ENCODE results near the gene HEMK1. TPM values are rescaled to one million over a fixed set of nuclear protein-coding genes. Genes with fewer than 3 reads are reported as not detected.
A peak's percentile ranks its signal among the peaks of the same experiment; 100 is the strongest.

Gene HEMK1
- total RNA-seq, 4 donors from 2014 or later: 7.3 to 11.6 (median 7.9) TPM

DNA sequence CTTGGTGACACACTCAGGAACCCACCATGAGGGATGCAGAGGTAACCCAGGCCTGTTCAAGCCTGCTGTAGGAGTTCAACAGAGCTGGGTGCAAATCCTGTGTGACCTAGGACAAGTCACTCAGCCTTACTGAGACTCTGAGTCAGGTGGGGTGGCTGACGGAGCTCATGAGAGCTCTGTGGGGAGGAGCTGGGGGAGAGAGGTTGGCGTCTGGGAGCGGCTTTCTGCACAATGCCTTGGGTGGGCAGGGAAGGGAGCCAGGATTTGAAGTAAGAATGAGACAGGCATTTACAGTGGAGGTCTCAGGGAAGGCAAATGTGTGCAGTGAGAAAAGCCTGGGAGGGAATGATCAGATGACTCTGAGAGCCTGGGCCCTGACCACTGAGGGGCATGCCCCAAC lies 20.1 kb upstream of the HEMK1 start:
- no peak overlapping the region for H3K4me3 ChIP-seq
- no peak overlapping the region for H3K27ac ChIP-seq
- in situ Hi-C loops (cut with MboI; ENCODE audit: low pct_ligation_motif_present in 1 of 4, low pct_unique_long_range_greater_than_20kb in 1 of 4, low sequenced_read_pairs in 3 of 4) (loop anchor here in 2 of 4 donors (10.0 kb wide), 1 partner anchor 114 kb away; no protein-coding TSS in a partner anchor), intact Hi-C loops (cut with DNase I; ENCODE audit: low total_unique reads) (loop anchor here (10.0 kb wide), 3 partner anchors 114 to 204 kb away; partner anchors contain the start of genes RASSF1 and ZMYND10)
- H3K4me1 ChIP-seq: no peaks in the 10 kb centered on the region
- no peak for DNase-seq
- 94% methylated on average over 3 of the region's 3 CpGs; no CpG with 5 or more reads in 1 of the 2 donors for WGBS, 2 donors (ENCODE audit: low coverage in 1 of 2)
- H3K36me3 ChIP-seq: no peaks in the 10 kb centered on the region
- no peaks in the 10 kb centered on the region for H3K9me3 ChIP-seq
- TF ChIP-seq, protein P1, sequence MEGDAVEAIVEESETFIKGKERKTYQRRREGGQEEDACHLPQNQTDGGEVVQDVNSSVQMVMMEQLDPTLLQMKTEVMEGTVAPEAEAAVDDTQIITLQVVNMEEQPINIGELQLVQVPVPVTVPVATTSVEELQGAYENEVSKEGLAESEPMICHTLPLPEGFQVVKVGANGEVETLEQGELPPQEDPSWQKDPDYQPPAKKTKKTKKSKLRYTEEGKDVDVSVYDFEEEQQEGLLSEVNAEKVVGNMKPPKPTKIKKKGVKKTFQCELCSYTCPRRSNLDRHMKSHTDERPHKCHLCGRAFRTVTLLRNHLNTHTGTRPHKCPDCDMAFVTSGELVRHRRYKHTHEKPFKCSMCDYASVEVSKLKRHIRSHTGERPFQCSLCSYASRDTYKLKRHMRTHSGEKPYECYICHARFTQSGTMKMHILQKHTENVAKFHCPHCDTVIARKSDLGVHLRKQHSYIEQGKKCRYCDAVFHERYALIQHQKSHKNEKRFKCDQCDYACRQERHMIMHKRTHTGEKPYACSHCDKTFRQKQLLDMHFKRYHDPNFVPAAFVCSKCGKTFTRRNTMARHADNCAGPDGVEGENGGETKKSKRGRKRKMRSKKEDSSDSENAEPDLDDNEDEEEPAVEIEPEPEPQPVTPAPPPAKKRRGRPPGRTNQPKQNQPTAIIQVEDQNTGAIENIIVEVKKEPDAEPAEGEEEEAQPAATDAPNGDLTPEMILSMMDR (IDR thresholded peaks at IDR 0.05): no peak
- no peaks in the 10 kb centered on the region for H3K27me3 ChIP-seq

DNA sequence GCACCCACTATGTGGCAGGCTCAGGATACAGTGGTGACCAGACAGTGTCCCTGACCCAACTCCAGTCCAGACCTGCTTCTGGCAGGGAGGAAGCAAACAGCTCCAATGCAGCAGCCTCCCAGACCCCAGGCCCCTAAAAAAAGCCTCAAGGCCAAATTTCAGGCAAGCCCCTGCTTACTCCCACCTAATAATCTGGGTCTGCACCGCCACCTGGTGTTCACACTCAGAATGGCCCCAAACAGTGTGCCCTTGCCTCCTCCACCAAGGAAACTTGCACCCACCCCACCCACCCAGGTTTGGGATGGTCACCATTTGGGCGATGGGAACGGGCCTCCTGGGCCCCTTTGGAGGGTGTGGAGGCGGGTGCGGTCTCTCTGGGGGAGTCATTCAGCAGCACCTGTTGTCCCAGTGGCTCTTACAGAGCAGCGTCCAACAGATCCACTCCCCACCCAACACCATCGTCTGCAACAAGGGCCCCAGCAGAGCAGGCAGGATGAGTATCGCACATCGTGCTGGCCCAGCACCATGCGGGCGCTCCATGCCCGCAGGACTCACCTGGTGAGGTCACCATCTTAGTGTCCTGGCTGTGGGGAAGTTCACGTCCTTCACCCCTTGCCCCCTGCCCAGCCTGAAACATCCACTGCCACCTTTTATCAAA lies 19.1 kb upstream of the HEMK1 start:
- Histone ChIP-seq H3K27me3 (peaks cover 4% of the 10 kb centered on the region), H3K36me3 (no peaks in the 10 kb centered on the region), H3K4me3 (no peak overlapping the region), H3K27ac (no peak overlapping the region), H3K9me3 (no peaks in the 10 kb centered on the region), H3K4me1 (no peaks in the 10 kb centered on the region)
- intact Hi-C loops (cut with DNase I; ENCODE audit: low total_unique reads) (no loop called here), in situ Hi-C loops (cut with MboI; ENCODE audit: low pct_ligation_motif_present in 1 of 4, low pct_unique_long_range_greater_than_20kb in 1 of 4, low sequenced_read_pairs in 3 of 4) (loop anchor here in 1 of 4 donors (25.0 kb wide), 1 partner anchor 188 kb away; the partner anchor contains the start of genes CYB561D2, NPRL2 and TMEM115)
- TF ChIP-seq POLR2AphosphoS5 (IDR thresholded peaks at IDR 0.05): no peak
- TF ChIP-seq, protein P1 (IDR thresholded peaks at IDR 0.05): peak; percentile 38 to 85 (median 63)
- 54% methylated on average over 13 of the region's 13 CpGs; no CpG with 5 or more reads in 1 of the 2 donors for WGBS, 2 donors (ENCODE audit: low coverage in 1 of 2)
- peak; percentile 52 for DNase-seq

DNA sequence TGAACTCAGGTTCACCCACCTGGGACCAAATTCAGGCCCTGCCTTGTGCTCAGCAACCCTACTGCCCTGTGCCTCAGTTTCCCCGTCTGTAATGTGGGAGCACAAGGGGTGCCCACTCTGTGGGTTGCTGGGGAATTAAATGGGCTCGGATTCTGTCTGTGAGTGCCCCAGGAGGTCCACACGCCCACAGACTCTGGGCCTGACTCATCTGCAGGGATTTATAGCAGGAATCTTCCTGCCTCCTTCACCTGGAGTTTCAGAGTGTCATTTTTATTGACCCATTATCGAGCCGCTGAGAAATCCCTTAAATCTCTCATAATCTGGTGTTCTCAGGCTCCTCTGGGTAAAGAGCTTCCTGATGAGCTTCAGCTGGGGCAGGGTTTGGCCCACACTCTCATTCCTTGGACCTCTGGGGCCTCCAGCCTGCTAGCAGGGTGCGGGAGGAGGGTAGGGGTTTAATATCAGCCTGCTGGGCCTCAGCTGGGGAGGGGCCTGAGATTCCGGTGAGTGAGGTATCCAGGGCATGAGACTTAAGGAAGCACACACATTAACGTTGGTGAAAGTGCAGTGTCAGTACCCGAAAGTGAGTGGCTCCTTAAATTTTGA lies 18.2 kb upstream of the HEMK1 start:
- Histone ChIP-seq H3K4me1 (no peaks in the 10 kb centered on the region), H3K27ac (no peak overlapping the region), H3K9me3 (no peaks in the 10 kb centered on the region), H3K36me3 (no peaks in the 10 kb centered on the region), H3K4me3 (no peak overlapping the region), H3K27me3 (peaks cover 4% of the 10 kb centered on the region)
- DNase-seq: no peak
- in situ Hi-C loops (cut with MboI; ENCODE audit: low pct_ligation_motif_present in 1 of 4, low pct_unique_long_range_greater_than_20kb in 1 of 4, low sequenced_read_pairs in 3 of 4): loop anchor here in 1 of 4 donors (25.0 kb wide), 1 partner anchor 189 kb away; the partner anchor contains the start of genes CYB561D2, NPRL2 and TMEM115
- intact Hi-C loops (cut with DNase I; ENCODE audit: low total_unique reads): no loop called here
- 54% methylated on average over 9 of the region's 9 CpGs; no CpG with 5 or more reads in 1 of the 2 donors for WGBS, 2 donors (ENCODE audit: low coverage in 1 of 2)
- TF ChIP-seq EP300 (IDR thresholded peaks at IDR 0.05; ENCODE audit: low read depth) (no peak), POLR2A (IDR thresholded peaks at IDR 0.05) (no peak), POLR2AphosphoS5 (IDR thresholded peaks at IDR 0.05) (no peak)
- TF ChIP-seq, protein P1 (IDR thresholded peaks at IDR 0.05): no peak

DNA sequence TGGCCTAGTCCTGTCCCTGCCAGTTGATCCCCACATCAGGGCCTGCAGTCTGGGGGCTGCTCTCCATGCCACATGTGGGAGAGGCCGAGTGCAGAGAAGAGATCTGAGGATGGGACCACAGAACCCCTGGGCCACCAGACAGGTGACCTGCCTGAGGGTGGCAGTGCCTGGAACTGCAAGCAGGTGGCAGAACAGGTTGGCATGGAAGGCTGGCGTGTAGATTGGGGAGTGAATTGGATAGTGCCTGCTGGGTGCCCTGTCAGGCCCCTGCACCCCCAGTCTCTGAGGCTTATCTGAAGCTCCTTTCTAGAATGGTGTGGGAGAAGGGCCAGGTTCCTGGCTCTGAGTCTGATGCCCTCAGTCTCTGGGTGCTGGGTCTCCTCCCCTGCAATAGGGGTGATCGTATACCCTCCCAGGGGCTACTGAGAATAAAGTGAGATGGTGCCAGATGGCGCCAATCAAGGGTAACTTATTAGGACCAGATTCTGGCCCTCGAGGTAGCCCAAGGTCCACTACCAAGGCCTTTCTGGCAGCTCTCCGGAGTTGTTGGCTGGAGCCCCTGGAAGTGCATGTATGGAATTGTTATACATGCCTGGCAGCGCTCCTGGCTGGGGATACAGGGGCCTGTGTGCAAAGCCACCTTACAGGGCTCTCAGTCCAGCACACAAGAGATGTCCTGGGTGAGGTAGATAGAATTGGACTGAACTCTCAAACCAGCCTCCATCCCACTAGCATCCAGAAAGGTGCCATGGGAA lies 17.5 kb upstream of the HEMK1 start:
- Histone ChIP-seq H3K9me3 (no peaks in the 10 kb centered on the region), H3K27ac (no peak overlapping the region), H3K4me3 (no peak overlapping the region), H3K36me3 (no peaks in the 10 kb centered on the region), H3K27me3 (peaks cover 4% of the 10 kb centered on the region), H3K4me1 (no peaks in the 10 kb centered on the region)
- TF ChIP-seq EP300 (IDR thresholded peaks at IDR 0.05; ENCODE audit: low read depth) (no peak), POLR2AphosphoS5 (IDR thresholded peaks at IDR 0.05) (no peak), POLR2A (IDR thresholded peaks at IDR 0.05) (no peak)
- TF ChIP-seq, protein P1 (IDR thresholded peaks at IDR 0.05): no peak
- no peak for DNase-seq
- 68 to 83% methylated on average over 1 to 7 of the region's 7 CpGs for WGBS, 2 donors (ENCODE audit: low coverage in 1 of 2)
- intact Hi-C loops (cut with DNase I; ENCODE audit: low total_unique reads) (no loop called here), in situ Hi-C loops (cut with MboI; ENCODE audit: low pct_ligation_motif_present in 1 of 4, low pct_unique_long_range_greater_than_20kb in 1 of 4, low sequenced_read_pairs in 3 of 4) (loop anchor here in 1 of 4 donors (25.0 kb wide), 1 partner anchor 190 kb away; the partner anchor contains the start of genes CYB561D2, NPRL2 and TMEM115)

Data from transverse colon (tissue), 4 donors.